Breast epithelium (tissue), 3 donors: Measurements from ENCODE around the gene TRIM25.

Experiments used
- POLR2A ChIP-seq: fragments of 450-650 bp; IDR thresholded peaks from one replicate; pipeline ENCODE4 v1.6.1; 2016; ENCODE audit warnings: antibody characterized with exemption, mild to moderate bottlenecking, moderate library complexity
- TF ChIP-seq, protein P1 (sequence below), 3 donors: fragments of 450-650 bp; IDR thresholded peaks; one replicate each; pipeline ENCODE4 v1.5.1; 2016 to 2017; ENCODE audit warnings: antibody characterized with exemption in 3 of 3, mild to moderate bottlenecking in 3 of 3, moderate library complexity in 3 of 3

DNA sequence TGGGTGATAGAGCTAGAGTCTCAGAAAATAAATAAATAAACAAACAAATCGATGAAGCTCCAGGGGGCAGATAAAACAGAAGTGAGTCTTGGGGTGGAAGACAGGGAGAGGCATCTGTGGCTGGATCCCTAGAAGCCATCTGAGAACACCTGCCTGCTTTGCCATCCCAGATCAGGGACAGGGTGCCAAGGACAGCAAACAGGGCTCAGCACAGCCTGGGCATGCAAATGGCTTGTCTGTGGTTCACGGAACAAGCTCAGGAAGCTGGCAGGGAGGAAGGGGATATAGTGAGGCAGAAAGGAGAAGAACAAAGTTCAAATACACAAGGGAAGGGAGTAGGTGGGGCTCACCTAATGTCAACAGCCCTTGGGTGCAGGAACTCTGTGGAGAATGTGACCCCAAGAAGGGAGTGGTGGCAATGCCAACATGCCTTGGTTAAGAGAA, 27.5 kb downstream of the TRIM25 start:
- TF ChIP-seq, protein P1, sequence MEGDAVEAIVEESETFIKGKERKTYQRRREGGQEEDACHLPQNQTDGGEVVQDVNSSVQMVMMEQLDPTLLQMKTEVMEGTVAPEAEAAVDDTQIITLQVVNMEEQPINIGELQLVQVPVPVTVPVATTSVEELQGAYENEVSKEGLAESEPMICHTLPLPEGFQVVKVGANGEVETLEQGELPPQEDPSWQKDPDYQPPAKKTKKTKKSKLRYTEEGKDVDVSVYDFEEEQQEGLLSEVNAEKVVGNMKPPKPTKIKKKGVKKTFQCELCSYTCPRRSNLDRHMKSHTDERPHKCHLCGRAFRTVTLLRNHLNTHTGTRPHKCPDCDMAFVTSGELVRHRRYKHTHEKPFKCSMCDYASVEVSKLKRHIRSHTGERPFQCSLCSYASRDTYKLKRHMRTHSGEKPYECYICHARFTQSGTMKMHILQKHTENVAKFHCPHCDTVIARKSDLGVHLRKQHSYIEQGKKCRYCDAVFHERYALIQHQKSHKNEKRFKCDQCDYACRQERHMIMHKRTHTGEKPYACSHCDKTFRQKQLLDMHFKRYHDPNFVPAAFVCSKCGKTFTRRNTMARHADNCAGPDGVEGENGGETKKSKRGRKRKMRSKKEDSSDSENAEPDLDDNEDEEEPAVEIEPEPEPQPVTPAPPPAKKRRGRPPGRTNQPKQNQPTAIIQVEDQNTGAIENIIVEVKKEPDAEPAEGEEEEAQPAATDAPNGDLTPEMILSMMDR (IDR thresholded peaks at IDR 0.05) = no peak
- TF ChIP-seq POLR2A = no peak
